Measurements from ENCODE around the gene ZNF57.
"Not testable (repeated sequence)": the region's sequence is repeated elsewhere in the genome, so short reads cannot be mapped to it uniquely, and the experiment has no call there.

Gene ZNF57

DNA sequence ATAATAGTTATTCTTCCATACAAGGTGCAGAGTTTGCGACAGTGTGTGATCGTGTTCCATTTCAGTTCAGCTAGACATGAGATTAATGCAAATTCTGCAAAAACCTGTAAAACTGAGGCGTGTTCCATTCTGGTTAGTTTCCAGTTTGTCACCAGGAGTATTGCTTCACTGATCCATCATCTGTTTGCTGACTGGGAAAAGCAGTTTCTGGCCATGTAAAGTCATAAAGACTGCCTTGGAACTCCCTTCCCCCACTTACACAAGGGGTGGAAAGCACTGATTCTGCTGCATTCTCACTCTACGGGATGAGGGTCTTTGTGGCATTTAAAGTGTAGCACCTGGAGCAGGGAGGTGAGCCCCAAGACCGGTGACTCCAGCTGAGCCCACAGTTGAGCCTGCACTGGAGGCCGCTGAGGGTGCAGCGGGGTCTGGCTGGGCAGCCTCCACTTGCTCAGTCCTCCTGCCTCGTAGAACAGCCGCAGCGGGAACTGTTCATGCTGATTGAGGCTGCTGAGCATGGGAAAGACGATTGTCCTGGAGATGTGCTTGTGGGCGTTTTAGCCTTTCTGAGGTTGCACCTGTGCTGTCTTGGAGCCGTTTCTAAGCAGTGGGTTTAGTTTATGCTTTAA, 2.0 kb downstream of the ZNF57 start:
- no peak for DNase-seq

DNA sequence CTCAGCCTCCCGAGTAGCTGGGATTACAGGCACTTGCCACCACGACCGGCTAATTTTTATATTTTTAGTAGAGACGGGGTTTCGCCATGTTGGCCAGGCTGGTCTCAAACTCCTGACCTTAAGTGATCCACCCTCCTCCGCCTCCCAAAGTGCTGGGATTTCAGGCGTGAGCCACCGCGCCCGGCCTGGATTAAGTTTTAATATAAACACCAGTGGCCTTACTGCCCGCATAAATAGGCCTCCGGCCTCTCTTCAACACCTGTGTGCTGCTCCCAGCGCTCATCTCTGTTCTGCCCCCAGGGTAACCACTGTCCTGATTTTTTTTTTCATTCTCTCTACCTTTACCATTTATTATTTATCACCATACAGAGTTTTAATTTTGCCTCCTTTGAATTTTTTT, 2.6 kb downstream of the ZNF57 start:
- not testable (repeated sequence) for DNase-seq

DNA sequence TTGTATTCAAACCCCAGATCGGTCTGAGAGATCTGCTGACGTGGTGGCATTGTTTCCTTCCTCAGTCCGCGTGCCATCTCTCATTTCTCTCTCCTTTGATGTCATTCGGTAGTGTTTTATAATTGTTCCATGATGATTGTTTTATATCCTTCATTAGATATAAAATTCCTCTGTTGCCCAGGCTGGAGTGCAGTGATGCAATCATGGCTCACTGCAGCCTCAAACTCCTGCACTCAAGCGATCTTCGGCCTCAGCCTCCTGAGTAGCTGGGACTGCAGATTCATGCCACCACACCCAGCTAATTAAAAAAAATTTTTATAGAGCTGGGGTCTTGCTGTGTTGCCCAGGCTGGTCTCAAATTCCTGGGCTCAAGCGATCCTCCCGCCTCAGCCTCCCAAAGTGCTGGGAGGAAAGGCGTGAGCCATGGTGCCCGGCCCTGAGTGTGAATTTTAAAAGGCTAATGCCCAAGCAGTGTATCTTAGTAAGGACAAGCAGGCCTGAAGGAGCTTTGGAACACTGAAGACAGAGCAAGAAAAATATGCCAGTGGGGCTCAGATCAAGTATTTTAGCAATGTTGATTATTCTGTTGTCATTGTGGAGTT, 5.3 kb downstream of the ZNF57 start:
- no peak for DNase-seq

DNA sequence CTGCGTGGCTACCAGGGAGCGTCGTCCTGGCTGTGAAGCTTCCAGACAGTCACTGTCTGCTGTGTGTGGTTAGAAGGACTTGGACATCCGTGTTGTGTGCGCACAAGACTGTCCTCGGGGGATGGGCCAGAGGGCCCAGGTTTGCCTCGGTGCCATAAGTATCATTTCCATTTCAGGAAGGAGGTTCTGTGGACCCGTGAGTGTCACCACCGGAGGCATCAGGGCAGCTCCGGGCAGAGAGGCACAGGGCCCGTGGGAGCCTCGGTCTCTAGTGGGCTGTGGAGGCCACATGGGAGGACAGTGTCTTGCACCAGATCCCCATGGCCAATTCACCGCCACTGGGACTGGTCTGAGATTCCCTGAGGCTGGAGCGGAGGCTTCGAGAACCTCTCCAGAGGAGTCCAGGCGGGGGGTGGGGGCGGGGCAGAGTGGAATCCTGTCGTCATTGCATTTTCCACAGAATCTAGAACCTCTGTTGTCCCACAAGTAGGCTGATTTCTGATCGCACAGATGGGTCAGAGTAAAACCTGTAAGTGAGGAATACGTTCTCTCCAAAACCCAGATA, 6.0 kb downstream of the ZNF57 start:
- no peak for DNase-seq

DNA sequence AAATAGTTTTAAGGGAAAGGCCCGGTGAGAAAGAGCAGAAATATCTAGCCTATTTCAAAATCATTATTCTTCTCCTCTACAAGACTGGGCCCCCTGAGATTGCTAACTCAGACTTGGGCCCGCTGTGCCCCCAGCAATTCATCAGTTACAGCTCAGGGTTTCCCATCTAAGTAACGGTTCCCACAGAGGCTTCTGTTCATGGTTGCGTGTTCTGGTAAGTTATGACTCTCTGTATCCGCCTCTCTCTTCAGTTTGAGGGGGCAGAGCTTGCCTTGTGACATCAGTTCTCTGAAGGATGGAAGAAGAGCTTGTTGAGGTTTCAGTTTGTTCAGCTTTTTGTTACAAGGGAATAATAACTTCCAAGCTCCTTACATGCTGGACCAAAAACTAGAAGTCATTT, 11.6 kb downstream of the ZNF57 start:
- no peak for DNase-seq

DNA sequence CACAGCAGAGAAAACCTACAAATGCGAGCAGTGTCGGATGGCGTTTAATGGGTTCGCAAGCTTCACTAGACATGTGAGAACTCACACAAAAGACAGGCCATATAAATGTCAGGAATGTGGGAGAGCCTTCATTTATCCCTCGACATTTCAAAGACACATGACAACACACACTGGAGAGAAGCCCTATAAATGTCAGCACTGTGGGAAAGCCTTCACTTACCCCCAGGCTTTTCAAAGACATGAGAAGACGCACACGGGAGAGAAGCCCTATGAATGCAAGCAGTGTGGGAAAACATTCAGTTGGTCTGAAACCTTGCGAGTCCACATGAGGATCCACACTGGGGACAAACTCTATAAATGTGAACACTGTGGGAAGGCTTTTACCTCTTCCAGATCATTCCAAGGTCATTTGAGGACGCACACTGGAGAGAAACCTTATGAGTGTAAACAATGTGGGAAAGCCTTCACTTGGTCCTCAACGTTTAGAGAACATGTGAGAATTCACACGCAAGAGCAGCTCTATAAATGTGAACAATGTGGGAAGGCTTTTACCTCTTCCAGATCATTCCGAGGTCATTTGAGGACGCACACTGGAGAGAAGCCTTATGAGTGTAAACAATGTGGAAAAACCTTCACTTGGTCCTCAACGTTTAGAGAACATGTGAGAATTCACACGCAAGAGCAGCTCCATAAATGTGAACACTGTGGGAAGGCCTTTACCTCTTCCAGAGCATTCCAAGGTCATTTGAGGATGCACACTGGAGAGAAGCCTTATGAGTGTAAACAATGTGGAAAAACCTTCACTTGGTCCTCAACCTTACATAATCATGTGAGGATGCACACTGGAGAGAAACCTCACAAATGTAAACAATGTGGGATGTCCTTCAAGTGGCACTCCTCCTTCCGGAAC, 16.8 kb downstream of the ZNF57 start:
- no peak for DNase-seq

DNA sequence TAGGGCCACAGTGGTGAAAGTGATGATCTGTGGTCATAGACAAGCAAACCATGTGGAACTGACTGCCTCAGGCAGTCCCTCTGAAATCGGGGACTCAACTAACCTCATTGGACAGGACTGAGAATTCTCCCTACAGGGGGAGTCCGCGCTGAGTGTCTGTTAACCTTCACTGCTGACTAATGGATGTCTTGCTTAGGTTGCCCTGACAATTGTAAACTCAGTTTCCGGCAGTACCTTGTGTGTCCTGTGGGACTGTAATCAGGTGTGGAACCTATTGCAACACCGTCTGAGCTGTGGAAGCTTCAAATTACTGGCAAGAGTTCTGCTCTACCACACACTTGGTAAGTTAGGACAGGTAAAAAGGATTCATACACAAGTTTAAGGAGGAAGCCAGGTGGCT, 22.3 kb downstream of the ZNF57 start:
- DNase-seq = no peak

DNA sequence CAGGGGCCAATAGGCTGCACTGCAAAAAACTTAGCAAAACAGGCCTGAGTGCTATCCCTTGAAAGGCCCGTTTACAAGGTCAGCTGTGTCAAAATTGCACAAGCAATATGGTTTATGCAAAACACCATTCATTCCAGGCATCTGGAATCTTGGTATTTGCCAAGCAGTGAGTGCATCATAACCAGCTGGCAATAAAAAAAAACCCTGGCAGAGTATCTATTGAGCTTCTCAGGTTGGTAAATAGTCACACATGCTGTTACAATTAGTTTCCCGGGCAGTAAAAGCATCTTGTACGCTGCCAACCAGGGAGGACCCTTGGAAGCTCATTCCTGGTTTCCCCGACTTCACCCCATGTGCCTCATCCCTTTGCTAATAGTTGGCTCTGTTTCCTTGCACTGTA, 22.8 kb downstream of the ZNF57 start:
- no peak for DNase-seq

DNA sequence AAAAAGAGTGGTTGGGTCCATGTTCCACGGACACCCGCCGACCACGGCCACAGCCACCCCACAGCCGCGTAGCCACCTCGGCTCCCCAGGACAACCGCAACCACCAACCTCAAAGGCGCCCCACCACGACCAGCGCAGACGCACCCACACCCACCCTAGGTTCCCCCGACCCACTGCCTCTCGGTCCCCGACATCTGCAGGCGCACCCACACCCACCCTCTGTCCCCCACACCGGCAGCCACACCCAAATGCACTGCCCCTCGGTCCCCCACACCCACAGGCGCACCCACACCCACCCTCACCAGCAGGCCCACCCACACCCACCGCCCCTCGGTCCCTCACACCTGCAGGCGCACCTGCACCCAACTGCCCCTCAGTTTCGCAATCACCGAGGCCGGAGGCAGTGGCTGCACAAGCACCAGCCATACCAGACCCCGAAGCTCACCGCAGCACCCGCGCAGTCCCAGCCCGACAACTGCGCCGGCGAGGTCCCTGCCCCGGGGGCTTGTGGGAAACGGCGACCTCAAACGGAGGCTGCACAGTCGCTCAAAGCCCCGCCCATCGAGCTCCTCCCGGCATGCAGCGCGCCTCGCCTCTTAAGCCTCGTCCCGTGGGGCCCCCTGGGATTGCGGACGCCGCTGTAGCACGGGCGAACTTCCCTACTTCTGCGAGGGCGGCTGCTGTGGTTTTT, 25.8 kb downstream of the ZNF57 start:
- DNase-seq = no peak

DNA sequence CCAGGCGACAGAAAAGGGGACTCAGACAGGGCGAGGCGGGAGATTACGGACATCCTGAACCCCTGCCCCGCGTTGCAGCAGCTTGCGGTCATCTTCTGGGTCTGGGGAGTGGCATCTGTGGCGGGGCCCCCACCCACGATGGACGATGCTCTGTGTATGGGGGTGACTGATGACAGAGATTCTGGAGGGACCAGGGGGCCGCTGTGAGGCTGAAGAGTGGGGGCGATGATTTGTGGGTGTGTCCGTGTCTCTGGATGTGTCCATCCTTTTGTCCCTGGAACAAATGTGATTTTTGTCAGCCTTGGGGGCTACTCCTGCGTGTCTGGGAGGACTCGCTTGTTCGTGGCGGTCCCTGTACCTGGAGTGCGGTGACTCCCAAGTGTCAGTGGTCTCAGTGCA, 26.3 kb downstream of the ZNF57 start:
- no peak for DNase-seq

DNA sequence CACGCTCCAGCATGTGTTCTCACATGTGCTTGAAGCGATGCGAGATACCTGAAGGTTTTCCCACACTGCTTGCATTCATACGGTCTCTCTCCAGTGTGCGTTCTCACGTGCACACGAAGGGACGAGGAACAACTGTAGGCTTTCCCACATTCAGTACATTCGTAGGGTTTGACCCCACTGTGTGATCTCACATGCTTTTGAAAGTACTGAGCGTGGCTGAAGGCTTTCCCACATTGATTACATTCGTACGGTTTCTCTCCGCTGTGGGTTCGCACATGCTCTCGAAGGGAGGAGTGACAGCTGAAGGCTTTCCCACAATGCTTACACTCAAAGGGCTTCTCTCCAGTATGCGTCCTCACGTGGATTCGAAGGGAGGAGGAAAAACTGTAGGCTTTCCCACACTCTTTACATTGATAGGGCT, 32.8 kb downstream of the ZNF57 start:
- no peak for DNase-seq

DNA sequence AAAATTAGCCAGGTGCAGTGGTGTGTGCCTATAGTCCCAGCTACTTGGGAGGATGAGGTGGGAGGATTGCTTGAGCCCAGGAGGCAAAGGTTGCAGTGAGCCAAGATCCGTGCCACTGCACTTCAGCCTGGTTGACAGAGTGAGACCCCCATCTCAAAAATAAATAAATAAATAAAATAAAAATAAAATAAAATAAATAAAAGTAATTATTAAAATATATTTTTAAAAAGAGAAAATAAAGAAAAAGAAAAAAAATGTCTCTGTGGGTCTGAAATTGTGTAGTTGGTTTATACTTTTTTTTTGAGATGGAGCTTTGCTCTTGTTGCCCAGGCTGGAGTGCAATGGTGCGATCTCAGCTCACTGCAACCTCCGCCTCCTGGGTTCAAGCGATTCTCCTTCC, 35.1 kb downstream of the ZNF57 start:
- not testable (repeated sequence) for DNase-seq

DNA sequence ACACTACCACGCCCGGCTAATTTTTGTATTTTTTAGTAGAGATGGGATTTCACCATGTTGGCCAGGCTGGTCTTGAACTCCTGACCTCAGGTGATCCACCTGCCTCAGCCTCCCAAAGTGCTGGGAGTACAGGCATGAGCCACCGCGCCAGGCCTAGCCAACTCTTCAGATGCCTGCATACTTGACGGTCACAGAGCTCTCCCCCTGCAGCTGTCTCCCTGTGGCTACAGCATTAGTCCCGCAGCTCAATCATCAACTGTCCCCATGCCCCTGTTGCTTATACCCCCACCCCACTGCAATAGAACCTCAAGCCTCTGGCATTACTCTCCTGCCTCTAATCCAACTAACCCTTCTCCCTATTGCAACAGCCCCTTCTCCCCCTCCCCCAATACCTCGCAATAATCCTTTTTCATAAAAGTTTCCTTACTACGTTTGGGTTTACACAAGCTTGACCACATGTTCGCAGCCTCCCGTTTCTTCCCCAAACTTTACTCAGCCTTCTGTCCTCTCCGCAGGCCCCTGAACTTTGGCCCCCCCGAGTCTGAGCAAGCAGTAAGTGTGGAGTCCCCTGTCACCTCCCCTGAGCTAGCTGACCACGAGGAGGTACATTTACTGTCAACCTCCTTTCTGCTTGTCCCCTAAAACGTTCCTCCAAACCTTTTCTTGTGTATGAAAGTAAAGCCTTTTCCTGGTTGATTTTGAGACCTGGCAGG, 42.4 kb downstream of the ZNF57 start:
- DNase-seq = no peak

DNA sequence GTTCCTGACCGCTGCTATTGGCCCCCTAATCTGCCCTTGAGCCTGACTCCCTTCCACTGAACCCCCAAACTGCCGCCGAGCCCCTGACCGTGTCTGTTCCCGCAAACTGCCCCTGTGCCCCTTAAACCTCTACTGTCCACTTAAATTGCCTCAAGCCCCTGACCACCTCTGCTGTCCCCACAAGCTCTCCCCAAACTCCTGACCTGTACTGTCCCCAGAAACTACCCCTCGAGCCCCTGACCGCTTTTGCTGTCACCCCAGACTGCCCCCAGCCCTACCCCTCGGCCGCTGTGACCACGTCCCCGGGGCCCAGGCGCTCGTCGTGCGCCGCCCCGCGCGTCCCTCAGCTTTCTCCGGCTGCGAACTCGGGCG, 43.7 kb downstream of the ZNF57 start:
- DNase-seq = no peak

DNA sequence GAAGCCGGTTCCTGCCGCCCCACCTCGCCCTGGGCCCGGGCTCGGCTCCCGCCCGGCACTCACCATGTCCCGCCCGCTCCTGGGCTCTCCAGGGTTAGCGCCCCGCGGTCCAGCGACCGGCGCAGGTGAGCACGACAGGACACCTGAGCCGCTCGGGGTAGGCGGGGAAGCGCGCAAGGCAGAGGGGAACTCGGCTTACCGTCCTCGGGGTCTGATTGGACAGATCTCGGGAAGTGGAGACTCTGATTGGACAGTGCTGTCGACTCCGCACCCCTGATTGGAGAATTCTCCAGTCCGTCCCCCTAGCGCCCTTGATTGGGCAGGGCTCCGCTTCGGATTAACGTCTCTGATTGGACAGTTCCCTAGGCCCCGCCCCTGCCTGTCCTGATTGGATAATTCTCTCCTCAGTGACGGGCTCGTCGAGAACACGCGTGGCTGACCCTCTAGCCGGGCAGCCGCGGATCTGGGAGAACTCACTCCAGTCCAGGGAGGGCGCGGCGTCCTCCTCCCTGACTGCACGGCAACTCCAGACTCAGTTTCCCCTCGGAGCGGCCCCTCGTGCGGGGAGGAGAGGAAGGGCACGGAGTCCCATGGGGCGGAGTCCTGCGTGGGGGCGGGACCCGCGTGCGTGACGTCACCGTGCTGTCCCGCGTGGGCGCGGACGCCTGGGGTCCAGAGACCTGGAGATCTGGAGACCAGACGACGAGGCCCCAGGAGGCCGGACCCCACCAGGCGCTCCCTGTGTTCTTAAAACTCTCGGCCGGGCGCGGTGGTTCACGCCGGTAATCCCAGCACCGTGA, 44.2 kb downstream of the ZNF57 start, which contains the start of gene ZNF77:
Gene ZNF77 (minus strand): TSS at position 197 of the 800 bp plus-strand sequence. CDS start 131 bp downstream, at position 66.
- DNase-seq = peak; percentile 98

DNA sequence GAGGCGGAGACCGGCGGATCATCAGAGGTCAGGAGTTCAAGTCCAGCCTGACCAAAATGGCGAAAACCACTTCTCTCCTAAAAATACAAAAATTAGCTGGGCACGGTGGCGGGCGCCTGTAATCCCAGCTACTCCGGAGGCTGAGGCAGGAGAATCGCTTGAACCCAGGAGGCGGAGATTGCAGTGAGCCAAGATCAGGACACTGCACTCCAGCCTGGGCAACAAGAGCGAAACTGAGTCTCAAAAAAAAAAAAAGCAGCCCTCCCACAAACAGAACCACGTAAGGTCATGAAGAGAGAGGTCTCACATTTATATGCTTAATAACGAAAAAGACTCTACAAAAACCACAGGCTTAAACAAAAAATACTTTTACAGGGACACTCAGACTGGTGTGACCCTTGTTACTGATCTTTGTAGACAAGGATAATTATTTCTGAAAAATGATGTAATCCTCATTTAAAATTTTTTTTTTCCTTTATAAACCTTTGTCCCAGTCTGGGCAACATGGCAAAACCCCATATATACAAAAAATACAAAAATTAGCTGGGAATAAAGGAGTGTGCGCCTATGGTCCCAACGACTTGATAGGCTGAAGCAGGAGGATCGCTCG, 45.0 kb downstream of the ZNF57 start:
- no peak for DNase-seq

DNA sequence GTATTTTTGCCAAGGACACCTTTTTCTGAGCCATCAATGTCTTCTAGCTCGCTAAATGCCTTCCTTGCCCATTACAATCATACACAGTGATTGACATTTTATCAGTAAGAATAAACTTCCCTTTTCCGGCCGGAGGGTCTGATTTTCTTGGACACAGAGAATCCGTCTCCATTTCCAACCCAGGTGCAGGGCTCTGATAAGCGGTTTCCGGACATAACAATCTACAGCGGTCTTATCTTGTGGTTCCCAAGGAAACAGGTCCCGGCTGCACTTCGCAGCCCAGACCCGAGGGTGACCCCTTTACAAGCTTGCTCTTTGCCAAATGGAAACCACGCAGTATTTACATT, 49.2 kb downstream of the ZNF57 start:
- DNase-seq = peak; percentile 66

DNA sequence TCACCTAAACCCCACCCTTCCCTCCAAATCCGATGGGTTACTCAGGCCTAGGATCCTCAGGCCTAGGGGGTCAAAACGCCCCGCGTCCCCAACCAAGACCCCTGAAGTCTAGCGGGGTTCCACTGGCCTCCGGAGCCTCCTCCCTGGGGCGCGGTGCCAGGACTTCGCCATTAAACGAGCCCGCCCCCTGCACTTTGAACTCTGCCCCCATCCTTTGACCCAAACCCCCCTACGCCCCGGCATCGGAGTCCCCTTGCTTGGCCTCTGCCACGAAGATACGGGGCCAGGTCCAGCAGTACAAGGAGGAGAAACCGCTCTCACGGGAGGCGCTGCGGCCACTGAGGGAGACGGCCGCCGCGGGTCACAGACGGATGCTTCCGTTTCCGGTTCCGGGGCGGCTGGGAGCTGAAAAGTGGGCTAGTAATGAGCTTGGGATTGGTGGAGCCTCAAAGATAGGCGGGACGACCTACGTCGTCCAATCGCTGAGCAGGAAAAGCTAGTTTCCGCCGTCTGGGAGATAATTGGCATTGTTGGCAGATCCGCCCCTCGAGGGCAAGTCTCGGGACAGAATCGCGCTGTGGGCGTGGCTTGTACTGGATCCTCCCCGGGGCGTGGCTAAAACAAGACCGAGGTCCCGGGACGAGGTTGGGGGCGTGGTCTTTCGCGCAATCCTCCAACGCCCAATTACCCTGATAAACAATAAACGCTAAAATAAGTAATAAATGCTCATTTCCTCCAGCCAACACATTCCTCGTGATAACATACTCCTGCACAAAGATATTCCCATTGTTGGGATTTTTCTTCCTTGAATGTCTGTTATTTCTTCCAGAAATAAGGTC, 49.8 kb downstream of the ZNF57 start:
- peak; percentile 98 for DNase-seq

DNA sequence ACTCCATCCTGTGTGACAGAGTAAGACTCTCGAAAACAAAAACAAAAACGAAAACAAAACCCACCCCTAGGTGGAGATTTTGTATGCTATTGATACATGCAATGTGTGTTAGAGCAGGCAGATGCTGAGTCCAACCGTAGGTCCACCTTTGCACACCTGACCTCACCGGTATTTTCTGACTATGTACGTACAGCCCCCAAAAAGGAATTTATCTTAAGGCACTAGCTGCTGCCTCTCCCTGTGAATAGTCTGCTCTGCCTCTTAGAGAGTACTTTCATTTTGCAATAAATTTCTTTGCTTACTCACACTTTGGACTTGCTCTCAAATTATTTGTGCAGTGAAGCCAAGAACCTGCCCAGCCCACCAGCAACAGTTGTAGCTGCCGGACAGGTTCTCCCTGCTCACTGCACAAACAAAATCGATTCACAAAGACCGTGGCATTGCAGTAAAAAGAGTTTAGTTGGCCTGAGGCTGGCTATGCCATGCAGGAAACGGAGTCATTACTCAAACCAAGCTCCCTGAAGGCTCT, 52.3 kb downstream of the ZNF57 start:
- DNase-seq = no peak

DNA sequence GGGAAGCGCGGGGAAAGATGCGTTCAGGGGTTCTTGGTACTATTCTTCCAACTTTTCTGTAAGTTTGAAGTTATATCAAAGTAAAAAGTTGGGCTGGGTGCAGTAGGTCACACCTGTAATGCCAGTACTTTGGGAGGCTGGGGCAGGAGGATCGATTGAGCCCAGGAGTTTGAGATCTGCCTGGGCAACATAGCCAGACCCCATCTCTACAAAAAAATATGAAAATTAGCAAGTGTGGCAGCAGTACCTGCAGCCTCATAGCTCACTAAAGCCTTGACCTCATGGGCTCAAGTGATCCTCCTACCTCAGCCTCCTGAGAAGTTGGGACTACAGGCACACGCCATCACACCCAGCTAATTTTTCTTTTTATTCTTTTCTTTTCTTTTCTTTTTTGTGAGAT, 56.4 kb downstream of the ZNF57 start:
- no peak for DNase-seq

Data from KG1 (cell line).